ENCODE data around the gene PHETA1.

GRCh38 chr12:111386885-111387284 lies 18.0 kb upstream of the PHETA1 start:
- no peak for TF ChIP-seq EZH2 (IDR thresholded peaks at IDR 0.05; ENCODE audit: borderline replicate concordance, low read length)
- TF ChIP-seq CTCF (IDR thresholded peaks at IDR 0.05; ENCODE audit: low read length): no peak
